K562 (cell line): ENCODE data around the gene SMIM30.

Experiments
- CTCF ChIP-seq, 3 experiments: IDR thresholded peaks in 2 of 3; conservative IDR thresholded peaks in 1 of 3; 2 replicates each; pipeline ENCODE4 v1.5.1; 2011 to 2012; ENCODE audit warnings: low read length in 3 of 3, mild to moderate bottlenecking in 3 of 3, control low read depth in 2 of 3, improper control_type of control experiment in 1 of 3, inconsistent platforms in 1 of 3, low read depth in 1 of 3, mixed read lengths in 1 of 3, moderate library complexity in 1 of 3; ENCODE audit not compliant: insufficient read depth in 2 of 3
- EZH2 ChIP-seq: IDR thresholded peaks from 2 replicates; pipeline ENCODE4 v1.6.1; 2012; ENCODE audit warnings: low read depth, mild to moderate bottlenecking, inconsistent platforms, low read length, borderline replicate concordance
- FOXP1 ChIP-seq: sonication (generic); formaldehyde crosslinking; IDR thresholded peaks from 2 replicates; pipeline ENCODE4 v1.8.0; 2022; ENCODE audit warnings: mild to moderate bottlenecking, missing genetic modification reagents
- HDGF ChIP-seq: fragments of 450-650 bp; IDR thresholded peaks from 2 replicates; pipeline ENCODE4 v1.6.1; 2016
- HNRNPH1 ChIP-seq: fragments of 200-400 bp; formaldehyde crosslinking; optimal IDR thresholded peaks from 2 replicates; pipeline ENCODE3; 2017; ENCODE audit warnings: low read depth, mild to moderate bottlenecking, low read length, moderate library complexity
- MCM5 ChIP-seq: fragments of 450-650 bp; IDR thresholded peaks from 2 replicates; pipeline ENCODE4 v1.6.1; 2016; ENCODE audit warnings: low read depth
- MTF1 ChIP-seq: fragments of 250-450 bp; sonication (Bioruptor Pico); IDR thresholded peaks from 2 replicates; pipeline ENCODE4 v1.9.0; 2021; ENCODE audit warnings: moderate library complexity, mild to moderate bottlenecking, inconsistent platforms, borderline replicate concordance
- NONO ChIP-seq, 2 experiments: fragments of 200-400 bp in 1 of 2; fragments of 450-650 bp in 1 of 2; formaldehyde crosslinking in 1 of 2; IDR thresholded peaks; 2 replicates each; pipeline ENCODE4 v1.6.1; 2017; ENCODE audit warnings: low read depth in 2 of 2, mild to moderate bottlenecking in 2 of 2, moderate library complexity in 2 of 2, low read length in 1 of 2
- POLR2B ChIP-seq: fragments of 450-650 bp; IDR thresholded peaks from 2 replicates; pipeline ENCODE4 v1.6.1; 2018; ENCODE audit warnings: low read depth; ENCODE audit not compliant: partially characterized antibody
- TARDBP ChIP-seq: fragments of 450-650 bp; IDR thresholded peaks from 2 replicates; pipeline ENCODE4 v1.6.1; 2016
- TEAD4 ChIP-seq, 2 experiments: sonication (generic) in 1 of 2; formaldehyde crosslinking in 1 of 2; IDR thresholded peaks; 2 replicates each; pipeline versions ENCODE4 v1.6.1 to v1.8.0; 2012 to 2022; ENCODE audit warnings: borderline replicate concordance in 1 of 2, inconsistent platforms in 1 of 2, low read length in 1 of 2, mild to moderate bottlenecking in 1 of 2, missing genetic modification reagents in 1 of 2
- ZNF766 ChIP-seq: fragments of 200-800 bp; sonication (Bioruptor generic); conservative IDR thresholded peaks from 2 replicates; pipeline ENCODE4 v1.6.1; 2016; ENCODE audit warnings: missing genetic modification characterization, missing compliant biosample characterization
- ZNF830 ChIP-seq: fragments of 250-450 bp; sonication (Bioruptor Pico); IDR thresholded peaks from 2 replicates; pipeline ENCODE4 v1.5.0; 2021; ENCODE audit warnings: mild to moderate bottlenecking

GRCh38 chr7:113120647-113121046 is 2.3 kb upstream of the SMIM30 start:
- no peak for TF ChIP-seq ZNF766 (CRISPR knock-in tag)
- TF ChIP-seq POLR2B, result no peak
- no peak for TF ChIP-seq TARDBP
- TF ChIP-seq MCM5, result no peak
- no peak for TF ChIP-seq HNRNPH1
- TF ChIP-seq CTCF (IDR thresholded peaks at IDR 0.05 in 2 of 3, conservative IDR thresholded peaks at IDR 0.05 in 1 of 3; ENCODE audit: insufficient read depth in 2 of 3, low read depth in 1 of 3, low read length in 3 of 3), result no peak
- no peak for TF ChIP-seq FOXP1 (CRISPR knock-in tag)
- peak; percentile 44; the same call in 1 of the 2 replicates for TF ChIP-seq TEAD4 (IDR thresholded peaks at IDR 0.05; ENCODE audit: low read length)
- TF ChIP-seq TEAD4 (CRISPR knock-in tag; IDR thresholded peaks at IDR 0.05; ENCODE audit: borderline replicate concordance), result no peak
- TF ChIP-seq NONO (IDR thresholded peaks at IDR 0.05; ENCODE audit: low read depth in 2 of 2, low read length in 1 of 2), result no peak
- no peak for TF ChIP-seq HDGF
- no peak for TF ChIP-seq EZH2
- TF ChIP-seq ZNF830 (CRISPR knock-in tag), result no peak
- TF ChIP-seq MTF1, result no peak
